HG03196 (cell line): ENCODE measurements around the gene ATOSB.

ENCODE experiments used
- ATAC-seq: cut with Tn5 transposase; IDR thresholded peaks from one replicate; pipeline ENCODE4 v1.9.1; 2021; ENCODE audit not compliant: unreplicated experiment

The ATOSB gene

DNA sequence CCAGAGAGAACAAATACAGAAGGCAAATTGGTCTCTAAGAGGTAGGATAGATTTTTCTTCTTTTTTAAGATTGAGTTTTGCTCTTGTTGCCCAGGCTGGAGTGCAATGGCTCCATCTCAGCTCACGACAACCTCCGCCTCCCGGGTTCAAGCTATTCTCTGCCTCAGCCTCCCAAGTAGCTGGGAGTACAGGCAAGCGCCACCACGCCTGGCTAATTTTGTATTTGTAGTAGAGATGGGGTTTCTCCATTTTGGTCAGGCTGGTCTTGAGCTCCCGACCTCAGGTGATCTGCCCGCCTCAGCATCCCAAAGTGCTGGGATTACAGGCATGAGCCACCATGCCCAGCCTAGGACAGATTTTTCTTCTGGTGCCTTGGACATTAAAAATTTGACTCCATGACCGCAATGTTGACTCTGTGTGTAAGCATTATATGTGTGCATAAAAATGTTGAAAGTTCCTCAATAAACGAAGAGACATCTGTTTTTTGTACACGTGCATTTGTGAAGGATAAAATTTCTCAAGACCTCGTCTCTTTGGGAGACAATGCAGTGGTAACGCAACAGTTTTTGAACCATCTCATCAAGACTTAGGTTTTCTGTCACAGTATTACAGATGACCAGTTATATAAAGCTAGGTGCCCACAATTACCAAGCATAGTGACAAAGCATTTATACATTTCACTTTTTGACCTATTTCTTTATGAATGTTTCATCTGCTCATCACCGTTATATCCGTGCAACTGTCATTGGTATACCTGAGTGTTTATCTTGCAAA, 60.6 kb downstream of the ATOSB start:
- ATAC-seq: no peak

DNA sequence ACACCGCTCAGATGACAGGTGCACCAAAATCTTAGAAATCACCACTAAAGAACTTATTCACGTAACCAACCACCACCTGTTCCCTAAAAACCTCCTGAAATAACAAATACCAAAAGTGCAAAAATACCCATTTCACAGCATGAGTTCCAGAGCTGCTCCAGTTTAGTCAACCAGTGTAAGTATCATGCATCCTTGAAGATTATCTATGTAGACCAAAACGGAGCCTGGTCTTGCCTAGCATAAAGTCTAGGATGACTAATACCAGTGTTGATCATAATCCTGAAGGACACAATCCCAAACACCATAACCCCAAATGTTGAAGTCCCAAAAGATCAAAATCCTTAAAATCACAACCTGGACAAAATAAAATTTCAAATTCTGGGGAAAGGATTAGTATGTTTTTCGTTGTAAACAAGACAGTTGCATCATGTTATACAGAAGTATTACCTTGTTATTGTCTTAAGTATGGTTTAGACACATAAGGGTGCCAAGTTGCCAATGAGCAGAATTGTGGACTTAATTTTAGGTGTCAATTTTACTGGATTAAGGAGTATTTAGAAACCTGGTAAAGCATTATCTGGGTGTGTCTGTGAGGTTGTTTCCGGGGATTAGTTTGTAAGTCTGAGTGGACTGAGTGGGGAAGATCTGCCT, 61.4 kb downstream of the ATOSB start:
- ATAC-seq: no peak
